Stomach (tissue), 4 donors: Measurements from ENCODE around the gene OMP.

Experiments
- CTCF ChIP-seq, 7 experiments: fragments of 450-650 bp in 4 of 7; fragments of 200-600 bp in 3 of 7; sonication (generic) in 3 of 7; IDR thresholded peaks; one replicate each; pipeline ENCODE4 v1.5.1; 2016 to 2019; ENCODE audit warnings: antibody characterized with exemption in 7 of 7, control low read depth in 2 of 7, mild to moderate bottlenecking in 1 of 7
- EP300 ChIP-seq: sonication (generic); formaldehyde crosslinking; IDR thresholded peaks from one replicate; pipeline ENCODE4 v1.6.1; 2017; ENCODE audit warnings: antibody characterized with exemption
- POLR2A ChIP-seq, 4 donors: fragments of 450-650 bp; IDR thresholded peaks; one replicate each; pipeline ENCODE4 v1.6.1; 2016; ENCODE audit warnings: antibody characterized with exemption in 4 of 4, control low read depth in 2 of 4, mild to moderate bottlenecking in 1 of 4, moderate library complexity in 1 of 4
- POLR2AphosphoS5 ChIP-seq, 3 donors: sonication (generic); formaldehyde crosslinking; IDR thresholded peaks; one replicate each; pipeline ENCODE4 v1.6.1; 2016; ENCODE audit warnings: antibody characterized with exemption in 3 of 3

- TF ChIP-seq CTCF (IDR thresholded peaks at IDR 0.05), result no peak
- TF ChIP-seq POLR2A (IDR thresholded peaks at IDR 0.05), result no peak
- no peak for TF ChIP-seq EP300
- no peak for TF ChIP-seq POLR2AphosphoS5 (IDR thresholded peaks at IDR 0.05)
Measured at GRCh38 chr11:77106759-77107158, 4.1 kb downstream of the OMP start.
